ENCODE data around the gene LRBA.

DNA sequence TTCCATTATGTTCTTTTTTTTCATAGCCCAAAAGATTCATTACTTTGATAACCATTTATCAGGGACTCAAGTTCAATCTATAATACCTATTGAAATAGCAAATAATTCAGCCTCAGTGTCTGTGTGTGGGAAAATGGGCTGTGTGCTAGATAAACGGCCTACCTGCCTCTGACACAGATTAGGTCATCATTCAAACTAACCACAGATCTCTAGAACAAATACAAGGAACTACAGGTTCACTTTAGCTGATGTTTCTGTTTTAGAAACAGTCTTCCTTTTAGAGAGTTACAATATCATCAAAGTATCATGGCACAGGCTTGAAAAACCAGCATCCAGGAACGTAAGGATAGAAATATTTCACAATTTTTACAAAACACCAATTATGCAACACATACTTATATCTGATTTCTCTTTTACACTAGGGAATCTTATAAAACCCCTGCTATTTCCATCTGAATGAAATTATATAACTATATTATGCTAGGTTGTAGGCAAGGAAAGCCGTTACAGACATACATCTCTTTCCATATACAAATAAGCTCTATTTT lies 489.7 kb downstream of the LRBA start:
- TF ChIP-seq POLR2A (IDR thresholded peaks at IDR 0.05; ENCODE audit: low read depth) (no peak), CTCF (IDR thresholded peaks at IDR 0.05) (no peak), POLR2AphosphoS5 (IDR thresholded peaks at IDR 0.05) (no peak), EP300 (IDR thresholded peaks at IDR 0.05) (no peak)
